22Rv1 (cell line): Measurements from ENCODE around the gene MUC3A.

Experiments used
- CTCF ChIP-seq: fragments of 450-650 bp; IDR thresholded peaks from 2 replicates; pipeline ENCODE4 v1.5.1; 2017; ENCODE audit warnings: mild to moderate bottlenecking
- ZFX ChIP-seq: fragments of 450-650 bp; IDR thresholded peaks from 2 replicates; pipeline ENCODE4 v1.6.1; 2017; ENCODE audit warnings: antibody characterized with exemption, borderline replicate concordance

- no peak for TF ChIP-seq CTCF
- TF ChIP-seq ZFX, result no peak
Measured at GRCh38 chr7:100991631-100992030, 42.3 kb downstream of the MUC3A start.
